Measurements from ENCODE around the gene FAM53B.
"Not testable (repeated sequence)": the region's sequence is repeated elsewhere in the genome, so short reads cannot be mapped to it uniquely, and the experiment has no call there.

The FAM53B gene

DNA sequence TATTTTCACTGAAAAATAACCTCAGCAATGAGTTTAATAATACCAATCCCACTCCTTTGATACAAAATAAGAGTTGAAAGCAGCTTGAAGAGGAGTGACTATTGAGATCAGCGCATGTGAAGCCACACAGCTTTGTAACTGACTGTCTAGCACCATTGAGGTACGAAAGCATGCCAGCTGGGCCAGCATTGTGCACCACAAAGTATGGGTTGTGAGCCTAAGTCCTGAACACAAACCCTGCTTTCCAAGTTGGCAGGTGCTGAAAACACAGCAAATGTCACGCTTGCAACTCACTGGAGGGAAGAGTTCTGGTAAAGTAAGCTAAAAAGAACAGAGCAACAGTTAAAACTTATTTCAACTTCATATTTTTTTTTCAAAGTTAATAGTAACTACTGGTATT, 4.0 kb upstream of the FAM53B start:
- no peak overlapping the region for H3K4me3 ChIP-seq (ENCODE audit: low read depth, low read length)
- in situ Hi-C loops (cut with HindIII; ENCODE audit: low sequenced_read_pairs) = no loop called here

DNA sequence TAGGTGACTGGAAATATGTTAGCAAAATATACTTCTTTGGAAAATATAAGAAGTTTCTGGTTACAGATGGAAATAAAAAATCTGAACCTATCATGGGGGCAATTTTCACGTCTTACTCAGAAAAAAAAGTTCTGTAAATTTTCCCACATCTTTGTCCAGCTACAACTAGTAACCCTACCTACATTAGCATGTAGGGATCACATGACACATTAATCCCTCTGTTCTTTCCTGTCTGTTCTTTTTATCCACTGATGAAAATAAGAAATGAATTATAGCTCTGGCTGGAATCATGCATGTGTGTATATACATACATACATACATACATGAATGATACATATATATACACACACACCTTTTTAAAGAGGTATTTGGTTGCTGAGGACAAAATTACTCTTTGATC, 3.6 kb upstream of the FAM53B start:
- TF ChIP-seq, protein P1, sequence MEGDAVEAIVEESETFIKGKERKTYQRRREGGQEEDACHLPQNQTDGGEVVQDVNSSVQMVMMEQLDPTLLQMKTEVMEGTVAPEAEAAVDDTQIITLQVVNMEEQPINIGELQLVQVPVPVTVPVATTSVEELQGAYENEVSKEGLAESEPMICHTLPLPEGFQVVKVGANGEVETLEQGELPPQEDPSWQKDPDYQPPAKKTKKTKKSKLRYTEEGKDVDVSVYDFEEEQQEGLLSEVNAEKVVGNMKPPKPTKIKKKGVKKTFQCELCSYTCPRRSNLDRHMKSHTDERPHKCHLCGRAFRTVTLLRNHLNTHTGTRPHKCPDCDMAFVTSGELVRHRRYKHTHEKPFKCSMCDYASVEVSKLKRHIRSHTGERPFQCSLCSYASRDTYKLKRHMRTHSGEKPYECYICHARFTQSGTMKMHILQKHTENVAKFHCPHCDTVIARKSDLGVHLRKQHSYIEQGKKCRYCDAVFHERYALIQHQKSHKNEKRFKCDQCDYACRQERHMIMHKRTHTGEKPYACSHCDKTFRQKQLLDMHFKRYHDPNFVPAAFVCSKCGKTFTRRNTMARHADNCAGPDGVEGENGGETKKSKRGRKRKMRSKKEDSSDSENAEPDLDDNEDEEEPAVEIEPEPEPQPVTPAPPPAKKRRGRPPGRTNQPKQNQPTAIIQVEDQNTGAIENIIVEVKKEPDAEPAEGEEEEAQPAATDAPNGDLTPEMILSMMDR (IDR thresholded peaks at IDR 0.05; ENCODE audit: low read depth, low read length) = no peak
- no peak overlapping the region for H3K4me3 ChIP-seq (ENCODE audit: low read depth, low read length)
- in situ Hi-C loops (cut with HindIII; ENCODE audit: low sequenced_read_pairs) = no loop called here
- no peak for DNase-seq (ENCODE audit: low read depth, low spot score)

More for the DNA sequence above, 4.0 kb upstream of the FAM53B start:
- TF ChIP-seq, protein P1 (IDR thresholded peaks at IDR 0.05; ENCODE audit: low read depth, low read length) = no peak
- no peak for DNase-seq (ENCODE audit: low read depth, low spot score)

GRCh38 chr10:124746992-124747391, 2.8 kb upstream of the FAM53B start:
- in situ Hi-C loops (cut with HindIII; ENCODE audit: low sequenced_read_pairs) = no loop called here
- no peak for DNase-seq (ENCODE audit: low read depth, low spot score)
- TF ChIP-seq, protein P1 (IDR thresholded peaks at IDR 0.05; ENCODE audit: low read depth, low read length) = no peak
- no peak overlapping the region for H3K4me3 ChIP-seq (ENCODE audit: low read depth, low read length)

DNA sequence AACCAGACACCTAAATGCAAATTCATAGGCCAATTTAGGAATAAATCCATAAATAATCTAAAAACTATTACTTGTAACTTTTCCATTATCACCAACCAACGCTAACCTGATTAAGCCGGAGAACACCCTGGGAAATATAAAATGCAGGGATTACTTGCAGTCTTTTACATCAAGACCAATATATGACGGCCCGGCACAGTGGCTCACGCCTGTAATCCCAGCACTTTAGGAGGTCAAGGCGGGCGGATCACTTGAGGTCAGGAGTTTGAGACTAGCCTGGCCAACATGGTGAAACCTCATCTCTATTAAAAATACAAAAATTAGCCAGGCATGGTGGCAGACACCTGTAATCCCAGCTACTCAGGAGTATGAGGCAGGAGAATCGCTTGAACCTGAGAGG, 2.3 kb upstream of the FAM53B start:
- in situ Hi-C loops (cut with HindIII; ENCODE audit: low sequenced_read_pairs); H3K4me3 ChIP-seq (ENCODE audit: low read depth, low read length): not testable (repeated sequence)

GRCh38 chr10:124745673-124746072, 1.5 kb upstream of the FAM53B start:
- TF ChIP-seq, protein P1 (IDR thresholded peaks at IDR 0.05; ENCODE audit: low read depth, low read length) = peak; percentile 25
- peak; percentile 67 for DNase-seq (ENCODE audit: low read depth, low spot score)
- in situ Hi-C loops (cut with HindIII; ENCODE audit: low sequenced_read_pairs) = no loop called here
- no peak overlapping the region for H3K4me3 ChIP-seq (ENCODE audit: low read depth, low read length)

More for the DNA sequence above, 2.3 kb upstream of the FAM53B start:
- DNase-seq (ENCODE audit: low read depth, low spot score) = not testable (repeated sequence)

DNA sequence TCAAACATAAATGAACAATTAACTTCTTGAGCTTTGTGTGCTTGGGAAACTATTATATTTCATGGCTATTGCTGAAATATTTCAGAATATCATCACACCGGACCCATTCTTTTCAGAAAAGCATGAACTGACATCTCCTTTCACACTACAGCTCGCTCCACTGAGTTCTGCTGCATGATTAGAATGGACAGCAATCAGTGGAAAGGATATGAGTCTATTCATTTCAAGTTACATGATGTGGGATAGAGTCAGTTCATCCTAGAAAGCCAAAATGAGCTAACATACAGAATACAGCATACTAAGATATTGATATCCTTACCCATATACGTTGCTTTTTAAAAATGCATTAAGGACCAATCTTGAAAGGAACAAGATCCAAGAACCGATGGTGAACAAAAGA, 1.1 kb upstream of the FAM53B start:
- no peak overlapping the region for H3K4me3 ChIP-seq (ENCODE audit: low read depth, low read length)
- DNase-seq (ENCODE audit: low read depth, low spot score) = no peak
- TF ChIP-seq, protein P1 (IDR thresholded peaks at IDR 0.05; ENCODE audit: low read depth, low read length) = no peak
- in situ Hi-C loops (cut with HindIII; ENCODE audit: low sequenced_read_pairs) = no loop called here

GRCh38 chr10:124743191-124744101, 732 bp downstream of the FAM53B start:
- in situ Hi-C loops (cut with HindIII; ENCODE audit: low sequenced_read_pairs) = no loop called here
- peak; percentile 39 for DNase-seq (ENCODE audit: low read depth, low spot score)
- TF ChIP-seq, protein P1 (IDR thresholded peaks at IDR 0.05; ENCODE audit: low read depth, low read length) = no peak

More at GRCh38 chr10:124743191-124744101, 732 bp downstream of the FAM53B start:
- H3K4me3 ChIP-seq (ENCODE audit: low read depth, low read length) = peak overlapping the region; percentile 65

Measured in astrocyte of the spinal cord (primary cell).